ENCODE data around the gene JUND.
"Not testable (repeated sequence)": the region's sequence is repeated elsewhere in the genome, so short reads cannot be mapped to it uniquely, and the experiment has no call there.

Gene JUND

DNA sequence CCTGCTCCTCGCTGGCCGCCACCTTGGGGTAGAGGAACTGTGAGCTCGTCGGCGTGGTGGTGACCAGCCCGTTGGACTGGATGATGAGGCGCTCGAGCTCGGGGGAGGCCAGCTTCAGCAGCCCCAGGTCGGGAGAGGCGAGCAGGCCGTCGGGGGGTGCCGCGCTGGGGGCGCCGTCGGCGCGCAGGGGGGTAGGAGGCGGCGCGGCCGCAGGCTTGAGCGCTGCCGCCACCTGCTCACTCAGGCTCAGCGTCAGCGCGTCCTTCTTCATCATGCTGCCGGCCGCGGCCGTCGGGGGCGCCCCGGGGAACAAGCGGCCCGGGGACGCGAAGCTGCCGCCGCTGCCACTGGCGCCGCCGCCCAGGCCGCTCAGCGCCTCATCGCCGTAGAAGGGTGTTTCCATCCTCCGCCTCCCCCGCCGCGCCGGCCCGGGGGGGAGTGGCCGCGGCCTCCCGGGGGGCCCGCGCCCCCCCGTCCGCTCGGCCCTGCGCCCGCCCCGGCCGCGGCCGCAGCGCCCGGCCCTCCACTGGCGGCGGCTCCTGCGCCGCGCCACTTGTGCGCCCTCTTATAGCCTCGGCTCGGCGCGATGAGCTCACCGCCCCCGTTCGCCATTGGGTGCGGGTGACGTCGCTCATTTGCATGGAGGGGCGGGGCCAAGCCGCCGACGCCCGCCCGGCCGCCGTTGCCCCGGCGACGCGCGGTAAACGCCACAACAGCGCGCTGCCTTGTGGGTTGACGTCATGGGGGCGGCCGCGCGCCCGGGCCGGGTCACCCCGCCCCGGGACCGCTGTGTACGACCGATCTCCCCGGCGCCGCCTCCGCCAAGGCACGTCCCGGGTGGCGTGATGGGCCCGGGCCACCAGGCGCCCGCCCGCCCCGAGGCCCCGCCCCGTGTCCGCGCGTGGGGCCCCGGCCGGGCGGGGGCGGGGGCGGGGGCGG, at the start of gene JUND:
Gene JUND (minus strand): TSS at position 541 of the 939 bp plus-strand sequence. CDS start 138 bp downstream, at position 403.
- DNase-seq = peak; percentile 90 to 97 (median 90)

DNA sequence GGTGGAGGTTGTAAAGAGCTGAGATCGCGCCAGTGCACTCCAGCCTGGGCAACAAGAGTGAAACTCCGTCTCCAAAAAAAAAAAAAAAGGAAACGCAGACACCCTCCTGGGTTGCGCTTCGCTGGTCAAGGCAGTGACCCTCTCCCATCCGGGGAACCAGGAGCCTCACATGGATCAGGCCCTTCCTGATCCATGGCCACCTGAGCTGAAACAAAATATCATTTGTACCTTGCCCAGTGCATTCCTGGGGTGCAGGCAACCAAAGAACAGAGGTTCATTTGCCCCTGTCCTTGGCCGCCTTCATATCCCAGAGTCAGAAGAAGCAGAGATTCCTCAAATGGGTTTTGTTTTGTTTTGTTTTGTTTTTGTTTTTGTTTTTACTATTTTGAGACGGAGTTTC, 49.4 kb upstream of the JUND start:
- no peak for DNase-seq

DNA sequence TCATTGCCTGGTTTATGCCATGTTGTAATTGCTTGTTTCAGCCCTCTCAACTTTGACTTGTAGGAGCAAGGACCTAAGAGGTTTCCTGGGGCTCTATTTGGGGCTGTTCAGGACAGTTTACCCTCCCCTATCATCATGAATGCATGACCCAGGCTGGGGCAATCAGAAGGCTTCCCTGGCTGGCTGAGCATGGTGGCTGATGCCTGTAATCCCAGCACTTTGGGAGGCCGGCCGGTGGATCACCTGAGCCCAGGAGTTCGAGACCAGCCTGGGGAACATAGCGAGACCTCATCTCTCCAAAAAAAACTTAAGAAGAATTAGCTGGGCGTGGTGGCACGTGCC, 47.6 kb upstream of the JUND start:
- DNase-seq = no peak

DNA sequence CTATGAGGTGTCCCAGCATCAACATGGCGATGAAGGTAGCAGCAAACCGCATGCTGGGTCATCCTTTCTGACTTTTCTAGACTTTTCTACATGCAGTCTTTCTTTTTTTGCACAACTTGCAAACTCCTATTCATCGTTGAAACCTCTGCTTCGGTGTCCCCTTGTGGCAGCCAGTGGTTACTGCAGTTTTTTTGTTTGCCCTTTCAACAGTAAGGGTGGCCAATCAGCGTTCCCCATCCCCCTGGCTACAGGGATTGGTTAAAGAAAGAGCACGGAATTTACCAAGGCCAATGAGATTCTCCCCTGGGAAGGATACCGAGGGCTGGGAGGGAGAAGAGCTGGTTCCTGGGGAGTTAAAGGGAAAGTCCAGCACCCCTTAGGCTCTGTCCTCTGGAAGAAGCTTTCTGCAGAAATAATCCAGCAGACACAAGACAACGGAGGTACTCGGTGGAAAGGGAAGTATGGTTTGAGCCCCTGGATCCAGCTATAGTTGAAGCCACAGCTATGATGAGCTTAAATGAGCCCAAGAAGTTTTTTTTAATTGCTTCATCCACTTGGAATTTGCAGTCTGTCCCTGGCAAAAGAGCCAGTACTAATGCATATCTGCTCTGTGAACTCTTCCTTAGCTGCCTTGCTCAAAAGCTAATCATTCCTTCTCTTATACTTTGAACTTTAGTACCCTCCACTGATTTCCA, 47.1 kb upstream of the JUND start:
- peak; percentile 45 to 71 (median 58) for DNase-seq

DNA sequence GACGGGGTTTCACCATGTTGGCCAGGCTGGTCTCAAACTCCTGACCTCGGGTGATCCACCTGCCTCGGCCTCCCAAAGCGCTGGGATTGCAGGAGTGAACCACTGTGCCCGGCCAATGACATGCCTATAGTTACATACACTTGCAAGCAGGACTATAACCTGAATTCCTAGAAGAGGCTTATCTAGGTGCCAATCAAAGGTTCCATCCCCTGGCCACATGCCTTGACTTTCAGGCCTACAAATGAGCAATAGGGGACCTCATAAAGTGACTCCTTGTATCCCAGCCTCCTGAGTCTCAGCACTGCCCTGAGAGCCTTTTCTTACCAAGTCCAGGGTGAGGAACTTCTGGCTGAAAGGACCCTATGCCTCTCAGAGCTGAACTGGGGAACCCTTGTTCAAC, 45.4 kb upstream of the JUND start:
- no peak for DNase-seq

DNA sequence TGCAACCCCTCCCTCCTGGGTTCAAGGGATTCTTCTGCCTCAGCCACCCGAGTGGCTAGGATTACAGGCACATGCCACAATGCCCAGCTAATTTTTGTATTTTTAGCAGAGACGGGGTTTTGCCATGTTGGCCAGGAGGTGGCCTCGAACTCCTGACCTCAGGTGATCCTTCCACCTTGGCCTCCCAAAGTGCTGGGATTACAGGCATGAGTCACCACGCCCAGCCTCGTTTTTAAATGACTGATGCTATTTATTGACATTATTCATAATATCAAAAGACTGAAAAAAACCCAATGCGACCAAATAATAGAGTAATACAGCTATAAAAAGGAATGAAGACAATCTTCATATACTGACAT, 42.9 kb upstream of the JUND start:
- not testable (repeated sequence) for DNase-seq

DNA sequence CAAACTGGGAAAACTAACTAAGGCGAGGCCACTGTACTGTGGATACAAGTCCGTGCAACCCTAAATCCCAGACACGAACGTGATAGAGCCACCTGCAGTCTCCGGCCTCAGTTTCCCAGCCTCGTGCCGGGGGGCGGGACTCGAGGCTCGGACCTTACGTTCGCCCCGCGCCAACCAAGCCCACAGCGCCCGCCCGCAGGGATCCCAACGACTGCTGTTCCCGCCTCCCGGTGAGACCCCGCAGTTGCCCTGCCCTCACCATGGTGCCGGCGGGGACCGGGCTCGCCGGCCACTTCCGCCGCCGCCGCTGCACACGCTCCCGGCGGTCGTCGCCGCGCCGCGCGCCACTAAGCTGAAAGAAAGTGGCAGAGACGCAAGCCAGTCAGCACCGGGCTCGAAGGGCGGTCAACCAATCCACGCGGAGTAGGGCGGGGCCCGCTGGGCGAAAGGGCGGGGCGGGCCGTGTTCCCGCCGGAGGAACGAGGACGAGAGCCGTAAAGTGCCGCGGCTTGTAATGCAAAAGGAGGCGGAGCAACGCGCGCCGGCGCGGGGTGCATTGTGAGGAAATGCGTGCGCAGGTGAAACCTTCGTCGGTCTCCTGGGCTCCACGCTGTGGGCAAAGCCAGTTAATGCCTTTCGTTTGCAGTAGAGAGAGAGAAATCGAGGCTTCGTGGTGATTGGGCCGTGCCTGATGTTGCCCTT, 41.5 kb upstream of the JUND start, which contains the start of gene LSM4:
Gene LSM4 (minus strand): TSS at position 318 of the 702 bp plus-strand sequence. CDS start 56 bp downstream, at position 262.
- DNase-seq = peak; percentile 97 to 99 (median 99)

DNA sequence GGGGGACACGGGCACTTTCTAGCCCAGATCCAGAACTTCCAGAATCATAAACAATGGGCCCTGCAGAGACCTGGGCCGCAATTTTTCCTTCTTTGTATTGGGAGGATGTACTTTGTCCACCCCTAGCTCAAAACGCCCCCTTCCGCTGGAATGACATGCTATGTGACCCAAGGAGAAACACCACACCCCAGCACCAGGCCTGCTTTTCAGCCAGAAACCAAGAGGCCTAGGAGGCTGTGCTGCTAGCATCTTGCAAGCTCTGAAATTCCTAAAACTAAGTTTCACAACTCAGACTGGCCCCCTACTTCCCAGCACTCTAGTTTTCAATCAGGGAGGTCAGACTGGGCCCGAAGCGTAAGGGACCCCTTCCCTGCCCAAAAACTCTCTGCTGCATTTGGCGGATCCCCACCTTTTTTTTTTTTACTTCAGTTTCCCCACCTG, 40.9 kb upstream of the JUND start:
- DNase-seq = no peak

DNA sequence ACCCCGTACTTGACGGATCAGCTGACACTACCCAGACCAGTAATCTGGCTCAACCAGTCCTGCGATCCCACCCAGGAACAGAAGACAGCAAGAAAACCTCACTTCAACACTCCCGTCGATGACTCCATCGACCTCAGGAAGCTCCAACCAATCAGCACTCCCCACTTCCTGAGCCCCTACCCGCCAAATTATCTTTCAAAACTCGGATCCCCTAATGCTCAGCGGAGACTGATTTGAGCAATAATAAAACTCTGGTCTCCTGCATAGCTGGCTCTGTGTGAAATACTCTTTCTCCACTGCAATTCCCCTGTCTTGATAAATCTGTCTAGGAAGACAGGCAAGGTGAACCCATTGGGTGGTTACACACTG, 40.3 kb upstream of the JUND start:
- no peak for DNase-seq

DNA sequence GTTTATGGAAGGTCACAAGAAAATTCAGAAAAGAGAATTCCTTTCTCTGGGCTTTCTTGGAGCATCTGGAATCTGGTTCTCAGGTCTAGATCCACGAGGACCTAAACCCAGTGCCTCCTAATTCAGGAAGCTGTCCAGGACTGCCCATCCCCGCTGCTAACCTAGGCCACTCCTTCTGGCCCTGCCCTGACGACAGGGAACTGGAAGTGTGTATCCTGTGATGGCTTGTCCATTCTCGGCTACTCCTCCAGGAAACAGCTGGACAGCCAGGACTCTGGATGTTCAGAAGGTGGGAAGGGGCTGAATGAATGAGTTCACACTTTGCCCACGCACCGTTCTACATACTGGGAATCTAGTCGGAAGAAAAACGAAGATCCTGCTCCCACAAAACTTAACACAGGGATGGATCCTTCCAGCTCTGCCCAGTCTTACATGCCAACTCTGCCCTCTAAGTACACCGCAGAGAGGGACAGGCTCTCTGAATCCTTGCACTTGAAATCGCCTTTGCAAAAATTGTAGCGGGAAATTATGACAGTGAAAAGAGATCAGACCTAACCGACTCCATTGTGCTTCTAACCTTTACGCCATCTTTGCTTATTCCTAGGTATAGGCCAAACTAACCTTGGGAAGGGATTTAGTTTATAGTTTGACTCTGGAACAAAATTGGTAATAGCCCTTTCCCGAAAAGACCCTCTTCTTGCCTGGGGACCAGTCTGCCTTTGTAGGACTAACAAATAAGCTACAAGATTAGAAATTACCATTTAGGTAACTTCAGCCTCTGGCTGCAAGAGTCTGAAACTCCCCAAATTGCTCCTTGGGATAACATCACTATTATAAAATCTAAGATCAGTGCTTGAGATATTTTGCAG, 39.7 kb upstream of the JUND start:
- DNase-seq = no peak

DNA sequence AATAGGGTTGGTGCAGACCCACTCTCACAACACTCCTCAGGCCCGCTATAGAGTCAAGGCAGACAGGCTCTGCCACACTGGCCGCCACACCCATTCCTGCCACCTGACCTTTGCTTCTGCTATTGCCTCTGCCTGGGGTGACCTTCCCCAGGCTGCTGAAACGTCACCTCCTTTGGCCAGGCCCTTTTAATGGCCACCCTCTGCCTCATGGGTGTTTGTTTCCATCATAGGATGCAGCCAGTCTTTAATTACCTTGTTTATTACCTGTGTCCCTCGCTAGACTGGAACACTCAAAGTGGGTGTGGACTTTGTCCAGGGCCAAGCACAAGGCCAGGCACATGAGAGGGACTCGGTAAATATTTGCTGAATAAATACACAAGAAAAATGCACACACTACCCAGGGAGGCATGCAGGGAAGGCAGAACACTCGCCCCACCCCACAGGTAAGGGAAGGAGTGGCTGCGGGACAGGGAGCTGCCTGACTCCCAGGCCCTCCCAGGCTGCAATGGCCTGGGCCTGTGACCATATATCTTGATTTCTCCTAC, 38.2 kb upstream of the JUND start:
- DNase-seq = no peak

DNA sequence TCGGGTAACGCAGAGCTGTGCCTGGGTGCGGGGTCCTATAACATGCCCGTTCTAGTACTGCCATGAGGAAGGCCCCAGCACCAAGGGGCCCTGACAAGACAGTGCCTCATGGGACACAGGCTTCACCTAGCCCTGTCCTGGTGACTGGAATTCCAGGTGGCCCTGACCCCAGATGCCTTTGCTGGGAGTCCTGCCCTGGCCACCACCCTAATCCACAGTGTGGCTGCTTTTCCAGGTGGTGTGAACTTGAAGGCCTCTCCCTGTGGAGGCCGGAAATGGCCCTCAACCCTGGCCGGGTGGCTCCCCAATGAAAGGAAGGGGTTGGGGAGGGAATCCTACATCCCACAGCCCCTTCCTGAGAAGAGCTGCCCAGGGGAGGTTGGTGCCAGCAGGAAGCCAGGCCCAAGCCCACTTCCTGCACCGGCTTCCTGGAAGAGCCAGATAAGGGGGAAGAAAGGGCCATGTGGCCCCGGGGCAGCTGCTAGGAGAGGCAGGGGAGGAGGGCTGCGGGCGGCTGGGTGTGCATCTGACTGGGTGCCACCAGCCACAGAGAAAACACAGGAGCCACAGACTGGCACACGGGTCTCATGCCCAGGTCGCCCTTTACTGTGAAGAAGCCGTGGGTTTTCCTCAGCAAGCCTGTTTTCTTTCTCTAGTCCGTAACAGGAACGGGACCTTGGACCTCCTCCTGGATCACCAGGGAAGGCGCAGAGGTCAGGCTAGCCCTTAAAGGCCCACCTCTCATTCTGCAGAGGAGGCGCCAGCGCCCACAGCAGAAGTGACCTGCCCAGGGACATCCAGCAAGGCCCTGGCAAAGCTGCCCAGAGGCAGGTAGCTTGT, 36.8 kb upstream of the JUND start:
- peak in 1 of 4 experiments; percentile 26 for DNase-seq

DNA sequence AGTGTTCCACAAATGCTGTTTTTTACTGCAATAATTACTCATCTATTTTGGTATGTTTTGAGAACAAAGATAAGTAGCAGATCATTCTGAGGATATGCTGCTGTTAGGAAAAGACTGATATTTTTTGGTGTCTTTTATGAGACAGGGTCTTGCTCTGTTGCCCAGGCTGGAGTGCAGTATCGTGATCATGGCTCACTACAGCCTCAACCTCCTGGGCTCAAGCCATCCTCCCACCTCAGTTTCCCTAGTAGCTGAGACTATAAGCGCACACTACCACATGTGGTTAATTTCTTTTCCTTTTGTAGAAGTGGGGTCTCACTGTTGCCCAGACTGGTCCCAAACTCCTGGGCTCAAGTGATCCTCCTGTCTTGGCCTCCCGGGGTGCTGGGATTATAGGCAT, 32.0 kb upstream of the JUND start:
- no peak for DNase-seq

DNA sequence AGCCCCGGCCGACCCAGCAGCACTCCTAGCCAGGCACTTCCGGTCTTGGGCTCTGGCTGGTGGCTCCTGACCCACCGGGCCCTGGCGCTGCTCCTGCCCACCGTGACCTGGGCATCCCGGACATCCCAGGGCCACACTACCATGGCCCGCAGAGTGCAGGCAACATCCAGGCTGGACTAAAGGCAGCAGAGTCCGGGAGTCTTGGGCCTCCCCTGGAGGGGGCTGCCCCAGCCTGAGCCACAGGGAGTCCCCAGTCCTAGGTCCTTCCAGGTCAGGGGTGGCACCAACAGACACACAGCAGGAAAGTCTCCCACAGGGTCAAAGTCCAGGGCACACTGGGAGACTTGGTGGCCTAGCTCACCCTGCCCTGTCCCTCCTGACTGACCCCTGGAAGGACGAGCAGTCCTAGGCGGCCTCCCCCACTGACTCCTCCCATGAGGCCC, 30.7 kb upstream of the JUND start:
- no peak for DNase-seq

DNA sequence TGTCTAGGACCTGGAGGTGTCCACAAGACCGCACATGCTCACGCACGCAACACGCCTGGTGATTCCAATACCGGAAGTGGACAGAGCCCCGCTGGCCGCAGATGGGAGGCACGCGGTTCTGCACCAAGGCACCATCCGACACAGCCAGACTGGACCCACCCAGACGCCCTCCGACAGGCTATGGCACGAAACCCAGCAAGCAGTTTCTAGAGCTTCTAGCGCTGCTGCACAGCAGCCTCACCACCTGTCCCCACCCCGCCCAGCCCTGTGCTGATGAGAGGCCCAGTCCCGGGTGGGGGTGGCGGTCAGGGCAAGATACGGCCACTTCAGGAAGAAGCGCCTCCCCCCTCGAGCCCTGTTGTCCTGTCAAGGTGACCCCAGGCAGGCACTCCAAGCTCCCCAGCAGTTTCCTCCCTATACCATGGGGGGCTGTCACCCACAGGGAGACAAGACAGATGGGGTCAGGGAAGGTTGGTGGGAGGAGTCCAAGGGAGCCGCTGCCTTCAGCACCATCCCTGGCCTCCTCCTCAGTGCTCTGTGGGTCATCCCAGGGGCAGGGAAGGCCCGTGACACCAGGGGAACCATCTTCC, 30.2 kb upstream of the JUND start:
- DNase-seq = no peak

DNA sequence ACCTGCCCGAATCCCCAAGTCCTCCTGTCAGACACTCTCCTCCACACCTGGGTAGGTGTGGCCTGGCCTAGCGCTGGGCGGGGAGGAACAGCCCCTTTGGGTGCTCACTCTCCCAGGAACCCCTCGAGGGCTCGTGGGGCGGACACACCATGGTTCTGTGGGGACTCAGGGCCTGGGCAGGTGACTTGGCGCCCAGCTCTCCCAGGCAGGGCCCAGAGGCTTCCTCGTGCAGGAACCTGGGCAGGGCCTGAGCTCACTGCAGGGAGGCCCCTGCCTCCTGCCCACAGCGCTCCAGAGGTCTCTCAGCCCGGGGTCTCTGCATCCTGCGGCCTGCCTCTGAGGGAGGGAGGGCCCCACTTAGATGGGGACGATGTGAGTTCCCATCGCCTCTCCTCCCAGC, 29.5 kb upstream of the JUND start:
- no peak for DNase-seq

DNA sequence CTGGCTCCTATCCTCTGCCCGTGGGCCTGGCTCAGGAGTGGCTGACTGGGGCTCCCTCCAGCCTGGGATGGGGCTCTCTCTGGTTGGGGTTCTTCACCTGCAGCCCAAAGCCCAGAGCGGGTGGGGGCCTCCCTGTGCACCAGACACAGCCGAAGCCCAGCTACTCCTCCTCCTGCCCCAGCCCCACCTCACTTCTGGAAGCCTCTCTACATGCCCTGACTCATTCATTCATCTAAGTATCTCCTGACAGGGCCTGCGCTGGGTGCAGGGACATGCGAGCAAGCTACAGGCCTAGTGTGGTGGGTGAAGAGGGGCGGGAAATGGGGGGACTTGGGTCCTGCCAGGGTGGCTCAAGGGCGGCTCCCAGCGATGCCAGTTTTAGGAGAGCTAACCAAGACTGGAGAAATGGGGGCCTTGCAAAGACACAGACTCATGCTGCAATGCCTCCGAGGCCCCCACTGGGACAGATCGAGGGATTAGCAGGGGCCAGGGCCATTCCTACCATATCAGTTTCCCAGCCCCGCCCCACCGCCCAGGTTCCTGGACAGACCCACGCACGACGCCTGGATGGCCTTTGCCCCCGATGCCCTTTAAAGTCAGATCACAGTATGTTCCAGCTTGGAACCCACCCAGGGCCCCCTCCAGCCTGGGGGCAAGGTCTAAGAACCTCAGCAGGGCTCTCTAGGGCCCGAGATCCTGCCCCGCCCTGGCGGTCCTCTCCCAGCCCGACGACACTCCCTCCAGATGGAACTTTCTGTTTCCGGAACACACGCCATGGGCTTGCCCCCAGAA, 28.9 kb upstream of the JUND start:
- DNase-seq = no peak

DNA sequence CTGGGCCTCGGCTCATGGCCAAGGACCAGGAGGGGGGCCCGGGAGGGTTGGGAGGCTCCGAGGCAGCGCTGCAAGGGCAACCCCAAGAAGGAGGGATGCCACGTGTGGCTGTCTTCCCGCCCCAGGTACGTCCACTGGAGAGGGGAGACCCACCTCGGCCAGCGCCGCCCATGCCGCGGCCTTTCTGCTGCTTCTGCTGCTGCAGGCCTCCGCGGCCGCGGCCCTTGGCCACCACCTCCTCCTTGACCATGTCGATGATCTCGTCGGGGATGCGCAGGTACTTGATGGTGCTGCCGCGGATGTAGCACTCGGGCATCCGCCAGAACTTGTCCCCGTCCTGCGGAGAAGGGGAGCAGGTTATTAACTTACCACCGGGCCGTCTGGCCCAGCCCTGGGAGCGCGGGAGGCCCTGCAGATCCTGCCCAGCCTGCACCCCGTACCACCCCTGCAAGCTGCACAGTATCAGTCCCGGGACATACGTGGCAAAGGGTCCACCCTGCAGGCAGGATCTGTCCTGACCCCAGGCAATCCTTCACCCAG, 28.2 kb upstream of the JUND start:
- no peak for DNase-seq

DNA sequence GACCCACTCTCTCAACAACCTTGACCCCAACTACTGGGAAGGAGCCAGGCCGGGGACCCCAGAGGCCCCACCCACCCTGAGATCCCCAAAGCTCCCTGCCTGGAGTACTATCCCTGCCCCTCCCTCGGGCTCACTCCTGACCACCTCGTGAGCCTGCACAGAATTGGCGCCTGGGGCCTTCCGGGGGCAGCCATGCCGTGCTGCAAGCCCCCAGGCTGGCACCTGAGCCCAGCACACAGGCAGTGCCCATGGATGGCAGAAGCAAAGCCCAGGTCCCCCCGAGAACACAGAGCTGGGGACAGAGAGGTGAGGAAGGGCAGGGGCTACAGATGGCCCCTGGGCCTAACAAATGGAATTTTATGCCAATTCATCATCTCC, 27.5 kb upstream of the JUND start:
- DNase-seq = no peak

Measured in activated naive CD4-positive, alpha-beta T cell (primary cell).